MM.1S (cell line): ENCODE results near the gene CSPG5.

Source experiments
- EZH2 ChIP-seq: fragments of 300-600 bp; sonication (generic); optimal IDR thresholded peaks from 2 replicates; pipeline ENCODE3; 2017; ENCODE audit warnings: low read depth, mild to moderate bottlenecking, antibody characterized with exemption, low read length, mixed read lengths
- TF ChIP-seq, protein P1 (sequence below): fragments of 300-600 bp; sonication (generic); IDR thresholded peaks from 2 replicates; pipeline ENCODE4 v1.5.1; 2016; ENCODE audit warnings: antibody characterized with exemption, low read length, mixed read lengths

DNA sequence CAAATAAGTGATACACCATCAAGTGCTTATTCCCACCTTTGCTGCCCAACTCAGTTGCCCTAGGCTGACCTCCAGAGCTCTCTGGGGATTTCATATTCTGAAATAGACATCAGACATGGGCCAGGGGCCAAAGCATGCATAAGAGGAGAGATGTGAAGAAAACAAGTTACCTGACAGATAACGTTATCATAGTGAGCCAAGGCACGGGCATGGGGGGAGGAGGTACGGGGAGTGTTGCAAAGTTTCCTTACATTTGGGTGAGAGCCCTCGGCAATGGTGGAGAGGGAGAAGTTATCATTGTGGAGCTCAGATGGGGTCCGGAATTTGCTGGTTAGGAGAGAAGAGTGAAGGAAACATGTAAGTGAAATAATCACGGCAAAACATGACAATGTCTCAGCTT is 9.8 kb downstream of the CSPG5 start:
- TF ChIP-seq, protein P1, sequence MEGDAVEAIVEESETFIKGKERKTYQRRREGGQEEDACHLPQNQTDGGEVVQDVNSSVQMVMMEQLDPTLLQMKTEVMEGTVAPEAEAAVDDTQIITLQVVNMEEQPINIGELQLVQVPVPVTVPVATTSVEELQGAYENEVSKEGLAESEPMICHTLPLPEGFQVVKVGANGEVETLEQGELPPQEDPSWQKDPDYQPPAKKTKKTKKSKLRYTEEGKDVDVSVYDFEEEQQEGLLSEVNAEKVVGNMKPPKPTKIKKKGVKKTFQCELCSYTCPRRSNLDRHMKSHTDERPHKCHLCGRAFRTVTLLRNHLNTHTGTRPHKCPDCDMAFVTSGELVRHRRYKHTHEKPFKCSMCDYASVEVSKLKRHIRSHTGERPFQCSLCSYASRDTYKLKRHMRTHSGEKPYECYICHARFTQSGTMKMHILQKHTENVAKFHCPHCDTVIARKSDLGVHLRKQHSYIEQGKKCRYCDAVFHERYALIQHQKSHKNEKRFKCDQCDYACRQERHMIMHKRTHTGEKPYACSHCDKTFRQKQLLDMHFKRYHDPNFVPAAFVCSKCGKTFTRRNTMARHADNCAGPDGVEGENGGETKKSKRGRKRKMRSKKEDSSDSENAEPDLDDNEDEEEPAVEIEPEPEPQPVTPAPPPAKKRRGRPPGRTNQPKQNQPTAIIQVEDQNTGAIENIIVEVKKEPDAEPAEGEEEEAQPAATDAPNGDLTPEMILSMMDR, result no peak
- TF ChIP-seq EZH2, result no peak
